NCI-H2107 (cell line): ENCODE results near the gene CEACAM4.
"Not testable (repeated sequence)": the region's sequence is repeated elsewhere in the genome, so short reads cannot be mapped to it uniquely, and the experiment has no call there.

Experiments used
- DNase-seq: peaks from one replicate; lab custom pipeline; 2025; lab: John Stamatoyannopoulos, UW

CEACAM4 gene

GRCh38 chr19:41584931-41585330, 41.9 kb downstream of the CEACAM4 start:
- DNase-seq: no peak

- DNase-seq: no peak
Observed at GRCh38 chr19:41584260-41584810, 42.5 kb downstream of the CEACAM4 start.

DNA sequence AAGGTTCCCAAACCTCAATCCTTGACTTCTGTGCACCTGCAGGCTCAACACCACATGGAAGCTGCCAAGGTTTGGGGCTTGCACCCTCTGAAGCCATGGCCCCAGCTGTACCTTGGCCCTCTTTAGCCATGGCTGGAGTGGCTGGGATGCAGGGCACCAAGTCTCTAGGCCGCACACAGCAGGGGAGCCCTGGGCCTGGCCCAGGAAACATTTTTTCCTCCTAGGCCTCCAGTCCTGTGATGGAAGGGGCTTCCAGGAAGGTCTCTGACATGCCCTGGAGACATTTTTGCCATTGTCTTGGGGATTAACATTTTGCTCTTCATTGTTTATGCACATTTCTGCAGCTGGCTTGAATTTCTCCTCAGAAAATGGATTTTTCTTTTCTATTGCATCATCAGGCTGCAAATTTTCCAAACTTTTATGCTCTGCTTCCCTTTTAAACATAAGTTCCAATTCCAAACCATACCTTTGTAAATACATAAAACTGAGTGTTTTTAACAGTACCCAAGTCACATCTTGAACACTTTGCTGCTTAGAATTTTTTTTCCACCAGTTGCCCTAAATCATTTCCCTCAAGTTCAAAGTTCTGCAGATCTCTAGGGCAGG, 44.2 kb downstream of the CEACAM4 start:
- DNase-seq: not testable (repeated sequence)

GRCh38 chr19:41581068-41581467, 45.8 kb downstream of the CEACAM4 start:
- not testable (repeated sequence) for DNase-seq

DNA sequence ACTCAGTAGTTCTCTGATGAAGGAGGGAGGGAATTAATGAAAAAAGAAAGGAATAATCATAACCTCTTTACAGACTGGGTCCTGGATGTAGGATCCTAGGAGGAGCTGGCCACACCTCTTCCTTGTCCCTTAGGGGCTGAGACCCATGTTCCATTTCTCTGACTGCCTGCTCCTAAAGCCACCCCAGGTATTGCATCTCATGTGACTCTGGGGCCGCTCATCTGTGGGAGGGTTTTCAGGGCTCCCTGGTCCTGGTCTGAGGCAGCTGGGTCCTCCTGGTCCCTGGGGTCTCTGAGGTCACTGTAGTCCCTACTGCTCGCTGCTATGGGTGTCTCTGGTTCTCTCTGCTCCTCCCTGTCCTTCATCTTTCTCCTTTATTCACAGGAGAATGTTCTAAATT, 48.0 kb downstream of the CEACAM4 start:
- DNase-seq: no peak

GRCh38 chr19:41577833-41578232, 49.0 kb downstream of the CEACAM4 start:
- no peak for DNase-seq

- no peak for DNase-seq
Observed at GRCh38 chr19:41577144-41577830, 49.6 kb downstream of the CEACAM4 start.

DNA sequence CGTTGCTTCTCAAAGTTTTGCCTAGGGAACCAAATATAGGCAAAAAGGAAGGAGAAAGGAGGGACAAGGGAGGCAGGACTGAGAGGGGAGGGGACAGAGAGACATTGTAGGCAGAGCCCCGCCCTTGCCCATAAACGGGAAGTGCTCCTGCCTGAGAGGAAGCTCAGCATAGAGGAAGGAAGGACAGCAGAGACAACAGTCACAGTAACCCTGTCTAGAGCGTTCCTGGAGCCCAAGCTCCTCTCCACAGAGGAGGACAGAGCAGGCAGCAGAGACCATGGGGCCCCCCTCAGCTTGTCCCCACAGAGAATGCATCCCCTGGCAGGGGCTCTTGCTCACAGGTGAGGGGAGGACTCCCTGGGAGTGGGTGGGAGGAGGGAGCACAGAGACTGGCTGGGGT, 50.9 kb downstream of the CEACAM4 start, which contains the start of gene CEACAM21:
CEACAM21 (plus strand) TSS at position 169 of the 400 bp plus-strand sequence; CDS start at position 278, 109 bp downstream.
- DNase-seq: no peak

DNA sequence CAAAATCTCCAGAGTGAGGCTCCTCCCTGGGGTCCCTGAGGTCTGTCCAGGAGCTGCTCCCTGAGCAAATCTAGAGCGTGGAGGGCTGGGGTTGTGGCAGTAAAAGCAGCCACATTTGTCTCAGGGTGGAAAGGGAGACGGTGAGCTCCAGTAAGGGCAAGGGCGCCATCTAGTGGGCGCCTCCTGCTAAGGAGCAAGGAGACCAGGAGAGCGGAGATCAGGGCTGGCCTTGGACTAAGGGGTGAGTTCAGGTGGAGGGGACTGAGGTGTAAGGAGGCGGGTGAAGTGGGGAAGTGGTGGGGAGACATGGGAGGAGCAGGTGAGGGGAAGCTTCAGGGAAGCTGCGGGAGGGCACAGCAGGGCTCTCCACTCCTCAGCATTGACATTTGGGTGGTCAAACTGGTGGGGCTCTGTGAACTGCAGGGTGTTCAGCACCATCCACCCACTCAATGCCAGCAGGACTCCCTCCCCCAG, 56.2 kb downstream of the CEACAM4 start:
- peak; percentile 16 for DNase-seq

DNA sequence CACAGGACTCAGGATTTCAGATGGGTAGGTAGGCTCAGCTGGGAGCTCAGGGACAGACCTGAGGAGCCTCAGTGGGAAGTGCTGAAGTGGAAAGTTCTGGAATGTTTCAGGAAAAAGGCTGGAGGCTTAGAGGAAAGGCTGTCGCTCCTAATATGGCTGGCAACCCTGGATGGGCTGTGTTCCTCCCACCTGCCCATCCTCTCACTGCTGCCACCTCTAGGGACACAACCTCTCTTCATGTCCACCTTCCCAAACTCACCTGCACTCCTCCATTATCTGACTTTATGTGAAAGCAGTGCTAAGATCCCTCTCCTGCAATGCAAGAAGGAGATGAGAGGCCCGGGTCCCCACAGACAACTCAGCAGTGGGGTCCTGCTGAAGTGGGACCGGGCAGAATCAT, 56.7 kb downstream of the CEACAM4 start:
- no peak for DNase-seq

DNA sequence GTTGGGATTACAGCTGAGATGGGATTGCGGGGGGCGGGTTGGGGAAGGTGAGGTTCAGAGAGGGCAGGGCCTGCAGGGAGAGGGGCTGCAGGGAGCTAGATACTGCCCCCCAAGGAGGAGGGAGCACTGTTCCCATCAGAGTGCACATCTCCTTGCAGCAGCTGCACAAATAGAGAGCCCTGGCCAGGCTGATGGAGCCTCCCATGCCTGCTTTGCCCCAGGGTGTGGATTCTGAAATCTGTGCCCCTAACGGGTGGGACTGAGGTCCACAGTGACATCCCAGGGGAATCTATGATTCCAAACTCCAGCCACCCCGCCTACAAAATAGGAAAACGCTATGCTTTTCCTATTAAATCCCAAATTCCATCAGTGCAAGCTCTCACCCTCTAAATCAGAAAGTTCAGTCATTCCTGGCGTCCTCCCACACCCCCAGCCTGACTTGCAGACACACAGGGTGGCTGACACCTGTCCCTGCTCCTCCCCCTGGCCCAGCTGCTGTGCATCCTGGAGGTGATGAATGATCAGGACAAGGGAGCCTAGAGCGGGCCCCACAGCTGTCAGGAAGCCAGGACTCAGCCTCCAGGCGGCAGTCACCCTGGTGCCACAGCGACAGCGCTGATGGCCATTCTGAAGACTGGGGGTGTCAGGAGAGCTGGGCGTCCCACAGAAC, 57.3 kb downstream of the CEACAM4 start:
- no peak for DNase-seq
